NT2/D1 (cell line): Measurements from ENCODE around the gene JTB.

Experiments used
- SUZ12 ChIP-seq: IDR thresholded peaks from 2 replicates; pipeline ENCODE4 v1.6.1; 2011; ENCODE audit not compliant: insufficient read length, insufficient read depth; ENCODE audit errors: extremely low read depth
- YY1 ChIP-seq: IDR thresholded peaks from 2 replicates; pipeline ENCODE4 v1.6.1; 2011; ENCODE audit not compliant: insufficient read length, insufficient read depth
- ZNF274 ChIP-seq: IDR thresholded peaks from 2 replicates; pipeline ENCODE4 v1.6.1; 2011; ENCODE audit warnings: mild to moderate bottlenecking, low read depth, low read length

DNA sequence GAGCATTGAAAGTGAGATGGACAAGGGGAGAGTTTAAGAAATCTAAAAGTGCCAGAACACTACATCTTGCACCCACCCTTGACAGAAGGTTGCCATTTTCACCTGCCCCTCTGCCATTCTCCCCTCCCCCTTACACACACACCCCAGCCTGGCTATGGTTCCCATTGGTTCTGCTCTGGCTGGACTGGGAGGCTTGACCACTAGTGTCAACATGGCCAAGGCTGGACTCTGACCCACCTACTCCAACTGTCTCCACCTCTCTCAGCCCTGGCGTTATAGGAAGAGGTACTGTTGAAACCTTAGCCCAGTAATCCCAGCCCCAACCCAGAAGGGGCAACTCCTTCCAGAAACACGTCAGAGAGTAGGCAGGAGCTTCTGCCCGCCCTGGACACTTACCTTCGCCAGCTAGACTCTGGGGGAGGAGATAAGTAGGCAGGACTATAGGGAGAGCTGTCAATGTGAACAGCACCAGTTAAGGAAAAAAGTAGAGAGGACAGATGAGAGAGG is 23.6 kb downstream of the JTB start:
- TF ChIP-seq YY1 (no peak), SUZ12 (no peak), ZNF274 (no peak)
